ENCODE results near the gene PRPSAP1.

Gene PRPSAP1

DNA sequence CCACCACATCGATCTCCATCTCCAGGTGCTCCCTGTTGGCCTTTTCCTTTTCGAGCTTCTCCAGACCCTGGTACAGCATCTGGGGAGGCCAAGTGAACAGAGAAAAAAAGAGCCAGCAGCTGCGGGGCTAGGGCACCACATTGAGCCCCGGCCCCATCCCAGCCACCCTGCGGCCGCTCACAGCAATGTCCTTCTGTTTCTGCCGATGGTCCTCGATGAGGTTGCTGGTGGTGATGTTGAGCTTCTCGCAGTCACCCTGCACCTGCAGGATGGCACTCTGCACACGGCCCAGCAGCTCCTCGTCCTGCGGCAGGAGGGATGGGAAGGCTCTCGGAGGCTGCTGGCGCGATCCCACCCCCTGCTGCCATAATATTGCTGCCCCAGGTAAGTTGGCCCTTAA lies 73.1 kb downstream of the PRPSAP1 start:
- no peak overlapping the region for H3K27ac ChIP-seq
- no peak for DNase-seq (ENCODE audit: low spot score)
- TF ChIP-seq, protein P1, sequence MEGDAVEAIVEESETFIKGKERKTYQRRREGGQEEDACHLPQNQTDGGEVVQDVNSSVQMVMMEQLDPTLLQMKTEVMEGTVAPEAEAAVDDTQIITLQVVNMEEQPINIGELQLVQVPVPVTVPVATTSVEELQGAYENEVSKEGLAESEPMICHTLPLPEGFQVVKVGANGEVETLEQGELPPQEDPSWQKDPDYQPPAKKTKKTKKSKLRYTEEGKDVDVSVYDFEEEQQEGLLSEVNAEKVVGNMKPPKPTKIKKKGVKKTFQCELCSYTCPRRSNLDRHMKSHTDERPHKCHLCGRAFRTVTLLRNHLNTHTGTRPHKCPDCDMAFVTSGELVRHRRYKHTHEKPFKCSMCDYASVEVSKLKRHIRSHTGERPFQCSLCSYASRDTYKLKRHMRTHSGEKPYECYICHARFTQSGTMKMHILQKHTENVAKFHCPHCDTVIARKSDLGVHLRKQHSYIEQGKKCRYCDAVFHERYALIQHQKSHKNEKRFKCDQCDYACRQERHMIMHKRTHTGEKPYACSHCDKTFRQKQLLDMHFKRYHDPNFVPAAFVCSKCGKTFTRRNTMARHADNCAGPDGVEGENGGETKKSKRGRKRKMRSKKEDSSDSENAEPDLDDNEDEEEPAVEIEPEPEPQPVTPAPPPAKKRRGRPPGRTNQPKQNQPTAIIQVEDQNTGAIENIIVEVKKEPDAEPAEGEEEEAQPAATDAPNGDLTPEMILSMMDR (conservative IDR thresholded peaks at IDR 0.05; ENCODE audit: low read depth), result no peak
- CTCF ChIA-PET, result interaction anchor here (1.0 to 3.2 kb wide), 3 partner anchors 101 to 267 kb away, joined by 3 to 31 read pairs (median 3); no protein-coding TSS in a partner anchor
- POLR2A ChIA-PET (ENCODE audit: low non-redundant PET), result interaction anchor here (0.6 kb wide), 1 partner anchor 42 kb away, joined by 3 read pairs; no protein-coding TSS in a partner anchor

DNA sequence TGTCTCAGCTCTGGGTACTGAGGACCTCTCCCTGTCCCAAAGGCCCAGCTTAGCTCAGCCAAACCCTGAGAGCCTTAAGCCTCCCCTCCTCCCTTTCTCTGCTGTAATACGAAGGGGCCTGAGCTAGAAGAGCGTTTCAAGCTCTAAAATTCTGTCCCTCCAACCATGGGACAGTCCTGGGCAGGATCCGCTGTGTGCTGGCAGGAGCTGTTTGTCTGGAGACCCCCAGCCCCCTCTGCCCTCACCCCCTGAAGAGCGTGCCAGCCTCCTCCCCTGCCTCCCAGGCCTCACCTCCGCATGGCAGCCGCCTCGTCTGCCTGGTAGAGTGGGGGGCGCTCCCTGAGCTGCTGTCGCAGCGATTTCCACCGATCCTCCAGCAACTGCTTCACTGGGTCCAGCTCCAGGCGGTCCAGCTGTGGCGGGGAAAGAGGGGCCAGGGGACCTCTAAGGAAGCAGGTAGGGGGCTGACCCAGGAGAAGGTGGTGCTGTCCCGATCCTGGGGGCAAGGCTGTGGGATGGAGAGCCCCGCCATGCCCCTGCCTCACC lies 73.9 kb downstream of the PRPSAP1 start:
- DNase-seq (ENCODE audit: low spot score), result no peak
- no peak overlapping the region for H3K27ac ChIP-seq
- ChIA-PET POLR2A (ENCODE audit: low non-redundant PET) (interaction anchor here (1.4 kb wide), 1 partner anchor 13 kb away, joined by 3 read pairs; no protein-coding TSS in a partner anchor), CTCF (interaction anchor here (0.5 to 3.2 kb wide), 47 partner anchors 9 to 981 kb away, joined by 3 to 60 read pairs (median 4); partner anchors contain the start of genes FOXJ1 and SRP68)
- TF ChIP-seq, protein P1 (conservative IDR thresholded peaks at IDR 0.05; ENCODE audit: low read depth), result peak; percentile 43

DNA sequence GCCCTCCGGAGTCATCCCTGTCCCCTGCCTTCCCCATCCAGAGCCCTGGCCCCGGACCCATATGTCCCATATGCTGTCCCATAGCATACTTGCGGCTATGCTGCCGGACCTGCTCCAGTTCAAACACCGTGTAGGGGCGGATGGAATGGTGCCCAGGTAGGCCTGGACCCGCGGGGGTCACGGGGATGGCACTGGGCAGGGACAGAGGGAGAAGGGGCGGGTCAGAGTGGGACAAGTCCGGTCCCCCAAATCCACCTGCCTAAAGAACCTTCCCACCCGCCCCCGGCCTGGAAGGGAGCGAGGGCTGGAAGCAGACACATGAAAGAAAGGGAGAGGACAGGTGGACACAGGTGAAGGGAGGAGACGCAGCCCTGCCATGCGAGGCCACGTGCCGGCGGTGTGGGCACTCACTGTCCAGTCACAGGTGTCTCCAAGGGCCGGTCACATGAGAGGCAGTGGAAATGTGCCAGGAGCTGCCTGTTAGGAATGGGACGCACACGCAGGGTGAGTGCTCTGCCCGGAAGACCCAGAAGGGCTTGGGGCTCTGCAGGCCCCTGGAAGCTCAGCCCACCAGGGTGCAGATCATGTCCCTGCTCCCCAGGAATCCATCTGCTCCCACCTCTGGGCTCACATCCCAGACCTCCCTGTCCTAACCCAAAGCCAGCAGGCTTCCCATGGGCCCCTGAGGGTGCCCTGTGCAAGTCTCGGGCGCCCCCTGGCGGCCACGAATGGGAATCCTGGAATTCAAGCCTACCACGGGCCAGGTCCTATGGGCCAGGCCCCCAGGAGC lies 74.6 kb downstream of the PRPSAP1 start:
- TF ChIP-seq, protein P1 (conservative IDR thresholded peaks at IDR 0.05; ENCODE audit: low read depth), result peak; percentile 97
- DNase-seq (ENCODE audit: low spot score), result peak; percentile 82
- ChIA-PET CTCF (interaction anchor here (0.5 to 3.2 kb wide), 54 partner anchors 8 to 982 kb away, joined by 3 to 60 read pairs (median 4); partner anchors contain the start of genes FOXJ1 and SRP68), POLR2A (ENCODE audit: low non-redundant PET) (interaction anchor here (1.4 kb wide), 1 partner anchor 12 kb away, joined by 3 read pairs; no protein-coding TSS in a partner anchor)
- H3K27ac ChIP-seq, result peak overlapping the region; percentile 31

DNA sequence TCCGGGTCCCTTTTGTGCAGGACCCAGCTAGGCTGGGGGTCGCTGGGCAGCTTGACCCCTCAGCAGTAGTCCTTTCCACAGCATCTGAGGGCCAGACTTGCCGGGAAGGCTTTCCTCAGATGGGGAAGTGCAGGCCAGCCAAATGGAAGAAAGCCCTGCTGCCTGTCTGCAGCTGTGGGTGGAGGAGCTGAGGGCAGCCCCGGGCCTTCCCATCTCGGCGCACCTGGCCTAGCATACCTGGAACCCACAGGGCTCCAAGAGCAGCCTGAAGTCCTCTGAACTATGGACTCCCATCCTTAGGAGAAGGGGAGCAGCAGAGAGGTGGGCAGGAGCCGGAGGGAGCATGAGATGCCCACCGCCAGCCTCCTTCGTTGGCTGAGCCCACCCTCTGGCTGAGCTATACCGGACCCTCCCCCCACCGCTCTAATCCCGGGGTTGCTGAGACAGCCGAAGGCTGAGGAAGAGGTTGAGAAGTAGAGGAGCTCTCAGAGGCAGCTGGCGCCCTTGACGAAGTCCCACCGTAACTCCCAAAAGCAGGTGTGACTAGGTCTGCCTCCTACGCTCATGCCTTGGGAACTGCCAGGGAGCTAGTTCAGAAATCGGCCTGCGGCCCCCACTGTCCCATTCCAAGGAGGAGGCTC lies 75.3 kb downstream of the PRPSAP1 start:
- peak overlapping the region; percentile 31 for H3K27ac ChIP-seq
- TF ChIP-seq, protein P1 (conservative IDR thresholded peaks at IDR 0.05; ENCODE audit: low read depth), result no peak
- CTCF ChIA-PET, result interaction anchor here (0.5 to 3.2 kb wide), 7 partner anchors 11 to 760 kb away, joined by 3 to 60 read pairs (median 4); no protein-coding TSS in a partner anchor
- no peak for DNase-seq (ENCODE audit: low spot score)
- POLR2A ChIA-PET (ENCODE audit: low non-redundant PET), result interaction anchor here (1.4 kb wide), 1 partner anchor 11 kb away, joined by 3 read pairs; no protein-coding TSS in a partner anchor

DNA sequence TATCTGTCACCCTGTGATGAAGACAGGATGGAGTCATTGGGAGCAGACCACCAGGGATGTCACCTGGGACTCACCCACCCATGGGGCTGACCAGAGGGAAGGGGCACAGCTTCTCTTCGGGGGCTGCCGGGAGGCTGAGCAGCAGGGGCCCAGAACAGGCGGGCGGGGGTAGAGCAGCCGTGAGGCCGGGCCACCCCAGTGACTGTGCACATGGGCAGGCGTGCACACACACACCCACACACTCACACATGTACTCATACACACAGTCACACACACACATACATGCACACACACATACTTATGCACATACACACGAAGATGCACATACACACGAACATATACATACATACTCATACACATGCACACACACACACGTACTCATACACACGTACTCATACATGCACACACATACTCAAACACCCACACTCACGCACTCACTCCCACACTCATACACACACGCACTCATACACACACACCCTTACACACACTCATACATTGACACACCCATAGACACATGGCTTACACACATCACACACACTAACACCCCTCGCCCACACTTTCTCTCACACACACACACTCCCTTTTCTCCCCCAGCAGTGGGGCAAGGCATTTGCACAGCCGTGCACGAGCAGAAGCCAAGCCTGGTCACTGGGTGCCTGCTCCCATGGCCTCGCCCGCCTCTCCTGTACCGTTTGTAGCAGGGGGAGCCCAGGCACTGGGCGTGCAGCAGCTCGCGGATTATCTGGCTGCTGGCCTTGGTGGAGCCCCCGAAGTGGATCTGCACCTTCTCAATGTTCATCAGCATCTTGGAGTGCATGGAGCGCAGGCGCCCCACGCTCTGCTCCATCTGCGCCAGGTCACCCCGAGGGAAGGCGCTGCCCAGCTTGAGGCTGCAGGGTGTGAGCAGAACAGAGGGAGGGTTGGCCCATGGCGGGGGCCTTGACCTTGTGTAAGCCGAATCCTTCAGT lies 76.1 kb downstream of the PRPSAP1 start:
- DNase-seq (ENCODE audit: low spot score), result no peak
- CTCF ChIA-PET, result interaction anchor here (0.6 to 3.2 kb wide), 5 partner anchors 21 to 155 kb away, joined by 3 to 60 read pairs (median 4); no protein-coding TSS in a partner anchor
- TF ChIP-seq, protein P1 (conservative IDR thresholded peaks at IDR 0.05; ENCODE audit: low read depth), result no peak
- peak overlapping the region; percentile 66 for H3K27ac ChIP-seq
- POLR2A ChIA-PET (ENCODE audit: low non-redundant PET), result no interaction called here
